ENCODE data around the gene RARA.

RARA gene

GRCh38 chr17:40349477-40349894 is 40.5 kb downstream of the RARA start:
- peaks cover 48% of the 10 kb centered on the region for H3K4me1 ChIP-seq (ENCODE audit: insufficient read depth, insufficient read length)
- no peaks in the 10 kb centered on the region for H3K9me3 ChIP-seq (ENCODE audit: insufficient read depth, low read length)

GRCh38 chr17:40349895-40350688 is 41.1 kb downstream of the RARA start:
- DNase-seq (ENCODE audit: low read depth, low spot score), result no peak
- H3K9ac ChIP-seq (ENCODE audit: insufficient read length, low read depth), result no peak overlapping the region
- peaks cover 24% of the 10 kb centered on the region for H3K27me3 ChIP-seq (ENCODE audit: insufficient read depth, insufficient read length)
- TF ChIP-seq SUZ12 (IDR thresholded peaks at IDR 0.05; ENCODE audit: extremely low read depth, insufficient read depth, insufficient read length) (no peak), YY1 (IDR thresholded peaks at IDR 0.05; ENCODE audit: insufficient read depth, insufficient read length) (no peak), ZNF274 (IDR thresholded peaks at IDR 0.05; ENCODE audit: low read depth, low read length) (no peak)
- no peak overlapping the region for H3K4me3 ChIP-seq (ENCODE audit: insufficient read length, low read depth)
- H3K36me3 ChIP-seq (ENCODE audit: insufficient read depth, insufficient read length, low read length), result peaks cover 68% of the 10 kb centered on the region
- H3K9me3 ChIP-seq (ENCODE audit: insufficient read depth, low read length), result no peaks in the 10 kb centered on the region
- peaks cover 42% of the 10 kb centered on the region for H3K4me1 ChIP-seq (ENCODE audit: insufficient read depth, insufficient read length)

More at GRCh38 chr17:40349477-40349894, 40.5 kb downstream of the RARA start:
- no peak for DNase-seq (ENCODE audit: low read depth, low spot score)
- no peak overlapping the region for H3K4me3 ChIP-seq (ENCODE audit: insufficient read length, low read depth)
- TF ChIP-seq YY1 (IDR thresholded peaks at IDR 0.05; ENCODE audit: insufficient read depth, insufficient read length), result no peak
- TF ChIP-seq ZNF274 (IDR thresholded peaks at IDR 0.05; ENCODE audit: low read depth, low read length), result no peak
- TF ChIP-seq SUZ12 (IDR thresholded peaks at IDR 0.05; ENCODE audit: extremely low read depth, insufficient read depth, insufficient read length), result no peak
- no peak overlapping the region for H3K9ac ChIP-seq (ENCODE audit: insufficient read length, low read depth)
- H3K36me3 ChIP-seq (ENCODE audit: insufficient read depth, insufficient read length, low read length), result peaks cover 62% of the 10 kb centered on the region
- peaks cover 30% of the 10 kb centered on the region for H3K27me3 ChIP-seq (ENCODE audit: insufficient read depth, insufficient read length)

GRCh38 chr17:40350689-40351358 is 41.8 kb downstream of the RARA start:
- Histone ChIP-seq H3K9me3 (ENCODE audit: insufficient read depth, low read length) (no peaks in the 10 kb centered on the region), H3K4me3 (ENCODE audit: insufficient read length, low read depth) (no peak overlapping the region), H3K9ac (ENCODE audit: insufficient read length, low read depth) (peak overlapping the region; percentile 57), H3K4me1 (ENCODE audit: insufficient read depth, insufficient read length) (peaks cover 45% of the 10 kb centered on the region), H3K36me3 (ENCODE audit: insufficient read depth, insufficient read length, low read length) (peaks cover 76% of the 10 kb centered on the region), H3K27me3 (ENCODE audit: insufficient read depth, insufficient read length) (peaks cover 17% of the 10 kb centered on the region)
- TF ChIP-seq ZNF274 (IDR thresholded peaks at IDR 0.05; ENCODE audit: low read depth, low read length) (no peak), SUZ12 (IDR thresholded peaks at IDR 0.05; ENCODE audit: extremely low read depth, insufficient read depth, insufficient read length) (no peak), YY1 (IDR thresholded peaks at IDR 0.05; ENCODE audit: insufficient read depth, insufficient read length) (no peak)
- DNase-seq (ENCODE audit: low read depth, low spot score), result no peak

- H3K4me3 ChIP-seq (ENCODE audit: insufficient read length, low read depth), result no peak overlapping the region
Observed at GRCh38 chr17:40351359-40352236, 42.6 kb downstream of the RARA start.

GRCh38 chr17:40352237-40352778 is 43.3 kb downstream of the RARA start:
- DNase-seq (ENCODE audit: low read depth, low spot score), result no peak
- no peaks in the 10 kb centered on the region for H3K9me3 ChIP-seq (ENCODE audit: insufficient read depth, low read length)
- H3K27me3 ChIP-seq (ENCODE audit: insufficient read depth, insufficient read length), result peaks cover 16% of the 10 kb centered on the region
- TF ChIP-seq YY1 (IDR thresholded peaks at IDR 0.05; ENCODE audit: insufficient read depth, insufficient read length) (no peak), SUZ12 (IDR thresholded peaks at IDR 0.05; ENCODE audit: extremely low read depth, insufficient read depth, insufficient read length) (no peak), ZNF274 (IDR thresholded peaks at IDR 0.05; ENCODE audit: low read depth, low read length) (no peak)
- H3K4me3 ChIP-seq (ENCODE audit: insufficient read length, low read depth), result no peak overlapping the region
- peaks cover 84% of the 10 kb centered on the region for H3K36me3 ChIP-seq (ENCODE audit: insufficient read depth, insufficient read length, low read length)
- peaks cover 33% of the 10 kb centered on the region for H3K4me1 ChIP-seq (ENCODE audit: insufficient read depth, insufficient read length)
- no peak overlapping the region for H3K9ac ChIP-seq (ENCODE audit: insufficient read length, low read depth)

More at GRCh38 chr17:40351359-40352236, 42.6 kb downstream of the RARA start:
- peaks cover 82% of the 10 kb centered on the region for H3K36me3 ChIP-seq (ENCODE audit: insufficient read depth, insufficient read length, low read length)
- DNase-seq (ENCODE audit: low read depth, low spot score), result no peak
- H3K9ac ChIP-seq (ENCODE audit: insufficient read length, low read depth), result peak overlapping the region; percentile 57
- no peaks in the 10 kb centered on the region for H3K9me3 ChIP-seq (ENCODE audit: insufficient read depth, low read length)
- H3K27me3 ChIP-seq (ENCODE audit: insufficient read depth, insufficient read length), result peaks cover 16% of the 10 kb centered on the region
- no peak for TF ChIP-seq YY1 (IDR thresholded peaks at IDR 0.05; ENCODE audit: insufficient read depth, insufficient read length)
- peaks cover 40% of the 10 kb centered on the region for H3K4me1 ChIP-seq (ENCODE audit: insufficient read depth, insufficient read length)

GRCh38 chr17:40352779-40353394 is 43.9 kb downstream of the RARA start:
- no peak for DNase-seq (ENCODE audit: low read depth, low spot score)
- no peak overlapping the region for H3K4me3 ChIP-seq (ENCODE audit: insufficient read length, low read depth)
- no peaks in the 10 kb centered on the region for H3K9me3 ChIP-seq (ENCODE audit: insufficient read depth, low read length)
- no peak for TF ChIP-seq SUZ12 (IDR thresholded peaks at IDR 0.05; ENCODE audit: extremely low read depth, insufficient read depth, insufficient read length)
- no peak for TF ChIP-seq ZNF274 (IDR thresholded peaks at IDR 0.05; ENCODE audit: low read depth, low read length)
- TF ChIP-seq YY1 (IDR thresholded peaks at IDR 0.05; ENCODE audit: insufficient read depth, insufficient read length), result no peak
- no peak overlapping the region for H3K9ac ChIP-seq (ENCODE audit: insufficient read length, low read depth)
- peaks cover 16% of the 10 kb centered on the region for H3K27me3 ChIP-seq (ENCODE audit: insufficient read depth, insufficient read length)
- peaks cover 83% of the 10 kb centered on the region for H3K36me3 ChIP-seq (ENCODE audit: insufficient read depth, insufficient read length, low read length)
- peaks cover 33% of the 10 kb centered on the region for H3K4me1 ChIP-seq (ENCODE audit: insufficient read depth, insufficient read length)
